CD8-positive, alpha-beta memory T cell (primary cell): ENCODE measurements around the gene HOXD9. TPM values are rescaled to one million over a fixed set of nuclear protein-coding genes. Genes with fewer than 3 reads are reported as not detected.

Source experiments
- CTCF ChIA-PET: fragments of 350-600 bp; sonication (Branson Sonifier 250); formaldehyde crosslinking; loops from one replicate; lab custom pipeline; 2021; ENCODE audit warnings: antibody characterized with exemption; lab: Charles Lee
- POLR2A ChIA-PET: fragments of 350-600 bp; sonication (Branson Sonifier 250); formaldehyde crosslinking; loops from one replicate; lab custom pipeline; 2021; ENCODE audit warnings: antibody characterized with exemption; lab: Charles Lee
- DNase-seq, 5 donors: peaks; one replicate each; pipeline versions ENCODE4 v3.0.0 to v3.0.0-alpha.2; 2020 to 2022; ENCODE audit warnings: mixed read lengths in 1 of 5
- H3K27ac ChIP-seq: one replicate; pipeline ENCODE4 v1.7.0; 2013; ENCODE audit warnings: low read depth, mild to moderate bottlenecking, low read length, moderate library complexity
- H3K27me3 ChIP-seq: 2 replicates; pipeline ENCODE4 v1.7.0; 2013; ENCODE audit warnings: low read length, mild to moderate bottlenecking; ENCODE audit not compliant: insufficient read depth, poor library complexity, severe bottlenecking
- H3K36me3 ChIP-seq: 2 replicates; pipeline ENCODE4 v1.7.0; 2013; ENCODE audit warnings: mild to moderate bottlenecking, low read length, moderate library complexity; ENCODE audit not compliant: insufficient read depth
- H3K4me1 ChIP-seq: 2 replicates; pipeline ENCODE4 v1.7.0; 2013; ENCODE audit warnings: mild to moderate bottlenecking, low read length, moderate library complexity; ENCODE audit not compliant: insufficient read depth
- H3K4me3 ChIP-seq: 2 replicates; pipeline ENCODE4 v1.7.0; 2013; ENCODE audit warnings: mild to moderate bottlenecking, low read length
- H3K9me3 ChIP-seq: 2 replicates; pipeline ENCODE4 v1.7.0; 2013; ENCODE audit warnings: mild to moderate bottlenecking, low read length
- H3K27ac Mint-ChIP-seq, 8 donors: one replicate each; pipeline ENCODE4 v1.8.0; 2020 to 2021; ENCODE audit warnings: mixed read lengths in 8 of 8, mild to moderate bottlenecking in 6 of 8, inconsistent platforms in 3 of 8, moderate library complexity in 3 of 8
- H3K27me3 Mint-ChIP-seq, 2 donors: one replicate each; pipeline ENCODE4 v1.8.0; 2020 to 2021; ENCODE audit warnings: mixed read lengths in 2 of 2, mild to moderate bottlenecking in 1 of 2, moderate library complexity in 1 of 2
- H3K36me3 Mint-ChIP-seq, 3 donors: one replicate each; pipeline ENCODE4 v1.8.0; 2020 to 2021; ENCODE audit warnings: mixed read lengths in 3 of 3, inconsistent platforms in 1 of 3, mild to moderate bottlenecking in 1 of 3
- H3K4me1 Mint-ChIP-seq, 3 donors: one replicate each; pipeline ENCODE4 v1.8.0; 2020 to 2021; ENCODE audit warnings: mixed read lengths in 3 of 3, inconsistent platforms in 1 of 3, mild to moderate bottlenecking in 1 of 3
- H3K4me3 Mint-ChIP-seq, 7 donors: one replicate each; pipeline ENCODE4 v1.8.0; 2020 to 2021; ENCODE audit warnings: mixed read lengths in 7 of 7, mild to moderate bottlenecking in 6 of 7, moderate library complexity in 4 of 7, inconsistent platforms in 2 of 7
- H3K9me3 Mint-ChIP-seq, 5 donors: one replicate each; pipeline ENCODE4 v1.8.0; 2020 to 2022; ENCODE audit warnings: mixed read lengths in 5 of 5, mild to moderate bottlenecking in 3 of 5, moderate library complexity in 2 of 5, inconsistent platforms in 1 of 5
- polyA plus RNA-seq: library from polyadenylated mRNA; unstranded; fragments of 300-500 nt; fragmentation: Illumina TruSeq; gene quantifications from one replicate; pipeline ENCODE4 v1.2.3, GENCODE V29; 2021
- total RNA-seq, 2 experiments: library from RNA; stranded (reverse); gene quantifications; one replicate each; pipeline ENCODE4 v1.2.3, GENCODE V29; 2021

The HOXD9 gene
- total and polyA plus RNA-seq, 3 experiments from 2014 or later, result not detected

DNA sequence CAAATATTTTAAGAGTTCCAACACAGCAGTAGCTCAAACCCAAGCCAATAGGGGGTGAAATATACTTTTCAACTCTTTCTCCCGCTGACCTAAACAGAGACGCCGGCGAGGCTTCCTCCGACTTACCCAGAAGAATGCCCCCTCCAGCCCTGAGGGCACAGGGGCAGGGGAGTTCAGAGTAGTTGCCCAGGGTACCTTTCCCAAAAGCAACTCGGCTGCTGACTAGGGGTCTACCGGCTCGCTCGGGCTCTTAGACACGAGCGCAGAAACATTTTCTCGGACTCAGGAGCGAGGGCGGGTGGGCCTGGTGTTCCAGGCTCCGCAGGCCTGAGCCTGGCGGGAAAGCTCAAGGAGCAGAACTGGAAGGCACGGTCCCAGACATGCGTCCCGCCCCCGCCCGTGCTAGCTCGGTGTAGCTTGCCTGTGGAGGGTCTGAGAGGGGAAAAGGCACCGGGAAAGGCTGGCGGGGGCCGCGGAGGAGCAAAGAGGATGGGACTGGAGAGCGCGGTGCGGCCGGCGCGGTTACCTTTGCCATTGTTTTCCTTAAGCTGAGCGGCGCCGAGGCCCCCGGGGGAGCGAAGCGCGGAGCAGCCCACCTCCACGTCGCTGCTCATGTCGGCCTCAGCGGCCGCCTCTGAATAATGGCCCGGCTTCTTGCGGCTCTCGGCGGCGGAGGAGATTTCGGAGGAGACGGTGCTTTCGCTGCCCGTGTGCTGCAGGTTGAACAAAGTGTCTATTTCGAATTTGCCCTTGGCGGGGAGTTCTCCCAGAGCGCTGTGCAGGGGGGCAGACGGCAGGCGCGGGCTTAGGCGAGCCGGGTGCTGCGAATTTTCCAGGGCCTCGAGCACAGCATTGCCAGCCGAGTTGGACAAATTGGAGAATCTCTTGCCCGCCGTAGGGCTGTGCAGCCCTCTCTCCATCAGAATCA is 39.4 kb upstream of the HOXD9 start:
- Histone ChIP-seq H3K27me3 (peaks cover 93% of the 10 kb centered on the region), H3K36me3 (no peaks in the 10 kb centered on the region), H3K4me1 (peaks cover 6% of the 10 kb centered on the region), H3K9me3 (peaks cover 21% of the 10 kb centered on the region), H3K4me3 (no peak overlapping the region), H3K27ac (no peak overlapping the region)
- Mint-ChIP-seq H3K36me3 (peaks cover 0 to 8% (median 4%) of the 10 kb centered on the region in 3 donors), H3K27ac (peak overlapping the region in 6 of 8 donors; percentile 12 to 95 (median 70)), H3K4me1 (peaks cover 12 to 14% (median 13%) of the 10 kb centered on the region in 3 donors), H3K27me3 (peaks cover 85 to 90% of the 10 kb centered on the region in 2 donors), H3K9me3 (peaks cover 11 to 70% (median 66%) of the 10 kb centered on the region in 5 donors), H3K4me3 (peak overlapping the region; percentile 20 to 74 (median 63))
- no peak for DNase-seq
- ChIA-PET CTCF (interaction anchor here (1.2 kb wide), 1 partner anchor 44 kb away, joined by 5 read pairs; no protein-coding TSS in a partner anchor), POLR2A (no interaction called here)

- peak within 1 kb of the TSS; percentile 20 to 74 (median 67) for H3K4me3 Mint-ChIP-seq
- peaks cover 93% of the 10 kb centered on the region for H3K27me3 ChIP-seq
- peaks cover 6% of the 10 kb centered on the region for H3K4me1 ChIP-seq
- H3K4me1 Mint-ChIP-seq, result peaks cover 13 to 18% (median 17%) of the 10 kb centered on the region in 3 donors
- no peak for DNase-seq
- H3K9me3 Mint-ChIP-seq, result peaks cover 4 to 63% (median 62%) of the 10 kb centered on the region in 5 donors
- POLR2A ChIA-PET, result no interaction called here
- peaks cover 85 to 89% of the 10 kb centered on the region in 2 donors for H3K27me3 Mint-ChIP-seq
- H3K36me3 ChIP-seq, result no peaks in the 10 kb centered on the region
- CTCF ChIA-PET, result interaction anchor here (1.2 kb wide), 1 partner anchor 43 kb away, joined by 5 read pairs; no protein-coding TSS in a partner anchor
- H3K4me3 ChIP-seq, result no peak within 1 kb of the TSS
- no peak within 1 kb of the TSS for H3K27ac ChIP-seq
- peaks cover 0 to 8% (median 4%) of the 10 kb centered on the region in 3 donors for H3K36me3 Mint-ChIP-seq
- H3K9me3 ChIP-seq, result peaks cover 21% of the 10 kb centered on the region
- H3K27ac Mint-ChIP-seq, result peak within 1 kb of the TSS in 7 of 8 donors; percentile 2 to 95 (median 72)
Measured at GRCh38 chr2:176083796-176084261, 38.7 kb upstream of the HOXD9 start, which contains the start of gene EVX2. EVX2 (minus strand) TSS chr2:176083962; CDS start chr2:176083776, 186 bp downstream.

GRCh38 chr2:176084611-176085119 is 37.9 kb upstream of the HOXD9 start:
- CTCF ChIA-PET, result no interaction called here
- Histone ChIP-seq H3K9me3 (peaks cover 21% of the 10 kb centered on the region), H3K4me1 (no peaks in the 10 kb centered on the region), H3K27me3 (peaks cover 93% of the 10 kb centered on the region), H3K4me3 (no peak overlapping the region), H3K36me3 (no peaks in the 10 kb centered on the region), H3K27ac (no peak overlapping the region)
- Mint-ChIP-seq H3K27ac (peak overlapping the region in 6 of 8 donors; percentile 2 to 95 (median 70)), H3K4me1 (peaks cover 6 to 11% (median 11%) of the 10 kb centered on the region in 3 donors), H3K36me3 (peaks cover 0 to 8% (median 4%) of the 10 kb centered on the region in 3 donors), H3K4me3 (peak overlapping the region in 4 of 7 donors; percentile 52 to 70 (median 68)), H3K27me3 (peaks cover 85 to 89% of the 10 kb centered on the region in 2 donors), H3K9me3 (peaks cover 4 to 58% (median 55%) of the 10 kb centered on the region in 5 donors)
- DNase-seq, result no peak
- POLR2A ChIA-PET, result interaction anchor here (0.6 kb wide), 1 partner anchor 823 kb away, joined by 4 read pairs; no protein-coding TSS in a partner anchor

DNA sequence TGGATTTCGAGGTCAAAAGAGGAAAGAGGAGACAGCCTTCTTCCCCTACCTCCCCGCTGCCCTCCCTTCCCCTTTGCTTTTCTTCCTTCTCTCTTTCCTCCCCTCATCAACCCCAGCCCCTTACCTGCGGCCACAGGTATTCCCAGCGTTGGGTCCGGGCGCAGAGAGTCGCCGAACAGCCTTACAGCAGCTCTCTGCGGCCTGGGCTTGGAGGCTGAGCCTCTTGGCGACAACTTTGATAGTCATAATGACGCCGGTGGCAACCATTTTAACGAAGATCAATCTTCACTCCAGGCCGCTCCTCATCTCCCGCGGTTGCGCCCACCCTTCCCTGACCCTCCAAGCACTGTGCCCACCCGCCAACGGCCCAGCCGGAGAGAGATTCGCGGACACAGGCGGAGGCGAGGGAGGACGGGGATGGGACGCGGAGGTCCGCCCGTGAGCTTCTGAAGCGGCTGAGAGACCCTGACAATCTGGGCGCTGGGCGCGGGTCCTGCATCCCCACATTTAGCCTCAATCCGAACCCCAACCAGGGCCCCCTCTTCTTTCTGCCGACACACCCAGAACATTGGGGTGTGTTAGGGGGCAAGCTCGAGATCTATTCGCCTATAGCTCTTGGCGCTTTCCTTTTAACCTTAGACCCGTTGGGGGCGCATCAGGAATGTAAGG is 37.3 kb upstream of the HOXD9 start:
- Mint-ChIP-seq H3K4me1 (peaks cover 5 to 10% (median 10%) of the 10 kb centered on the region in 3 donors), H3K27me3 (peaks cover 90 to 94% of the 10 kb centered on the region in 2 donors), H3K9me3 (peaks cover 4 to 58% (median 54%) of the 10 kb centered on the region in 5 donors), H3K27ac (peak overlapping the region in 4 of 8 donors; percentile 24 to 95 (median 62)), H3K36me3 (peaks cover 0 to 8% (median 4%) of the 10 kb centered on the region in 3 donors), H3K4me3 (peak overlapping the region in 4 of 7 donors; percentile 5 to 70 (median 62))
- H3K4me3 ChIP-seq, result no peak overlapping the region
- ChIA-PET CTCF (interaction anchor here (1.0 to 1.3 kb wide), 2 partner anchors 12 to 25 kb away, joined by 4 to 8 read pairs; no protein-coding TSS in a partner anchor), POLR2A (no interaction called here)
- H3K9me3 ChIP-seq, result peaks cover 21% of the 10 kb centered on the region
- H3K36me3 ChIP-seq, result no peaks in the 10 kb centered on the region
- H3K4me1 ChIP-seq, result no peaks in the 10 kb centered on the region
- H3K27ac ChIP-seq, result no peak overlapping the region
- peaks cover 97% of the 10 kb centered on the region for H3K27me3 ChIP-seq
- no peak for DNase-seq

- peaks cover 5 to 8% (median 8%) of the 10 kb centered on the region in 3 donors for H3K4me1 Mint-ChIP-seq
- no peak overlapping the region for H3K27ac ChIP-seq
- H3K9me3 Mint-ChIP-seq, result peaks cover 4 to 57% (median 55%) of the 10 kb centered on the region in 5 donors
- peak overlapping the region in 5 of 8 donors; percentile 12 to 94 (median 43) for H3K27ac Mint-ChIP-seq
- no peaks in the 10 kb centered on the region for H3K4me1 ChIP-seq
- H3K27me3 ChIP-seq, result peaks cover 99% of the 10 kb centered on the region
- no peaks in the 10 kb centered on the region for H3K36me3 ChIP-seq
- peaks cover 0 to 6% (median 2%) of the 10 kb centered on the region in 3 donors for H3K36me3 Mint-ChIP-seq
- peaks cover 95 to 96% of the 10 kb centered on the region in 2 donors for H3K27me3 Mint-ChIP-seq
- DNase-seq, result no peak
- POLR2A ChIA-PET, result no interaction called here
- H3K4me3 ChIP-seq, result no peak overlapping the region
- H3K9me3 ChIP-seq, result peaks cover 21% of the 10 kb centered on the region
- CTCF ChIA-PET, result interaction anchor here (1.0 to 1.3 kb wide), 2 partner anchors 11 to 24 kb away, joined by 4 to 8 read pairs; no protein-coding TSS in a partner anchor
- peak overlapping the region in 4 of 7 donors; percentile 29 to 89 (median 52) for H3K4me3 Mint-ChIP-seq
Measured at GRCh38 chr2:176085861-176086771, 36.4 kb upstream of the HOXD9 start.

- Mint-ChIP-seq H3K27me3 (peaks cover 93 to 96% of the 10 kb centered on the region in 2 donors), H3K27ac (peak overlapping the region in 2 of 8 donors; percentile 57 to 94), H3K4me1 (peaks cover 10 to 15% (median 10%) of the 10 kb centered on the region in 3 donors), H3K4me3 (peak overlapping the region in 3 of 7 donors; percentile 44 to 89 (median 71)), H3K9me3 (peaks cover 4 to 59% (median 51%) of the 10 kb centered on the region in 5 donors), H3K36me3 (peaks cover 0 to 4% (median 2%) of the 10 kb centered on the region in 3 donors)
- peaks cover 21% of the 10 kb centered on the region for H3K9me3 ChIP-seq
- H3K27ac ChIP-seq, result no peak overlapping the region
- ChIA-PET CTCF (interaction anchor here (1.9 kb wide), 1 partner anchor 10 kb away, joined by 5 read pairs; no protein-coding TSS in a partner anchor), POLR2A (no interaction called here)
- H3K27me3 ChIP-seq, result peaks cover 97% of the 10 kb centered on the region
- no peaks in the 10 kb centered on the region for H3K4me1 ChIP-seq
- no peak for DNase-seq
- no peak overlapping the region for H3K4me3 ChIP-seq
- H3K36me3 ChIP-seq, result no peaks in the 10 kb centered on the region
Measured at GRCh38 chr2:176087330-176088047, 35.0 kb upstream of the HOXD9 start.
